NCI-H2107 treated with DMSO at 0.1 percent for 48 hours (cell line): ENCODE measurements around the gene CD96.
"Not testable (repeated sequence)": the region's sequence is repeated elsewhere in the genome, so short reads cannot be mapped to it uniquely, and the experiment has no call there.

Experiments
- DNase-seq: peaks from one replicate; lab custom pipeline; 2025; ENCODE audit not compliant: unreplicated experiment; lab: John Stamatoyannopoulos, UW

Gene CD96

GRCh38 chr3:111617912-111618601 is 76.1 kb downstream of the CD96 start:
- DNase-seq = no peak

- no peak for DNase-seq
Observed at GRCh38 chr3:111618945-111619344, 76.9 kb downstream of the CD96 start.

GRCh38 chr3:111619833-111620232 is 77.8 kb downstream of the CD96 start:
- DNase-seq = no peak

GRCh38 chr3:111621535-111621934 is 79.5 kb downstream of the CD96 start:
- no peak for DNase-seq

GRCh38 chr3:111627092-111627491 is 85.1 kb downstream of the CD96 start:
- no peak for DNase-seq

GRCh38 chr3:111629018-111629417 is 87.0 kb downstream of the CD96 start:
- not testable (repeated sequence) for DNase-seq

- not testable (repeated sequence) for DNase-seq
Observed at GRCh38 chr3:111630638-111631037, 88.6 kb downstream of the CD96 start.

- DNase-seq = no peak
Observed at GRCh38 chr3:111635403-111635802, 93.4 kb downstream of the CD96 start.

GRCh38 chr3:111636366-111636885 is 94.4 kb downstream of the CD96 start:
- no peak for DNase-seq

- no peak for DNase-seq
Observed at GRCh38 chr3:111639316-111639715, 97.3 kb downstream of the CD96 start.

- no peak for DNase-seq
Observed at GRCh38 chr3:111648991-111649579, 107.1 kb downstream of the CD96 start.

GRCh38 chr3:111650378-111651275 is 108.6 kb downstream of the CD96 start:
- DNase-seq = no peak

- DNase-seq = no peak
Observed at GRCh38 chr3:111652492-111653180, 110.6 kb downstream of the CD96 start.

- DNase-seq = no peak
Observed at GRCh38 chr3:111653766-111654165, 111.8 kb downstream of the CD96 start.

GRCh38 chr3:111662012-111662411 is 120.0 kb downstream of the CD96 start:
- no peak for DNase-seq

- no peak for DNase-seq
Observed at GRCh38 chr3:111662907-111663306, 120.9 kb downstream of the CD96 start.

GRCh38 chr3:111666041-111666735 is 124.2 kb downstream of the CD96 start:
- no peak for DNase-seq

GRCh38 chr3:111667170-111667569 is 125.2 kb downstream of the CD96 start:
- DNase-seq = no peak

GRCh38 chr3:111667621-111668239 is 125.7 kb downstream of the CD96 start:
- no peak for DNase-seq

- no peak for DNase-seq
Observed at GRCh38 chr3:111668326-111668725, 126.3 kb downstream of the CD96 start.
